Hepatic stellate cell (primary cell): Measurements from ENCODE around the gene NFKBIB.
"Not testable (repeated sequence)": the region's sequence is repeated elsewhere in the genome, so short reads cannot be mapped to it uniquely, and the experiment has no call there.

Source experiments
- DNase-seq: peaks from one replicate; pipeline ENCODE4 v3.0.0; 2011; ENCODE audit warnings: low spot score

The NFKBIB gene

GRCh38 chr19:38875656-38876395, 23.9 kb upstream of the NFKBIB start:
- no peak for DNase-seq

DNA sequence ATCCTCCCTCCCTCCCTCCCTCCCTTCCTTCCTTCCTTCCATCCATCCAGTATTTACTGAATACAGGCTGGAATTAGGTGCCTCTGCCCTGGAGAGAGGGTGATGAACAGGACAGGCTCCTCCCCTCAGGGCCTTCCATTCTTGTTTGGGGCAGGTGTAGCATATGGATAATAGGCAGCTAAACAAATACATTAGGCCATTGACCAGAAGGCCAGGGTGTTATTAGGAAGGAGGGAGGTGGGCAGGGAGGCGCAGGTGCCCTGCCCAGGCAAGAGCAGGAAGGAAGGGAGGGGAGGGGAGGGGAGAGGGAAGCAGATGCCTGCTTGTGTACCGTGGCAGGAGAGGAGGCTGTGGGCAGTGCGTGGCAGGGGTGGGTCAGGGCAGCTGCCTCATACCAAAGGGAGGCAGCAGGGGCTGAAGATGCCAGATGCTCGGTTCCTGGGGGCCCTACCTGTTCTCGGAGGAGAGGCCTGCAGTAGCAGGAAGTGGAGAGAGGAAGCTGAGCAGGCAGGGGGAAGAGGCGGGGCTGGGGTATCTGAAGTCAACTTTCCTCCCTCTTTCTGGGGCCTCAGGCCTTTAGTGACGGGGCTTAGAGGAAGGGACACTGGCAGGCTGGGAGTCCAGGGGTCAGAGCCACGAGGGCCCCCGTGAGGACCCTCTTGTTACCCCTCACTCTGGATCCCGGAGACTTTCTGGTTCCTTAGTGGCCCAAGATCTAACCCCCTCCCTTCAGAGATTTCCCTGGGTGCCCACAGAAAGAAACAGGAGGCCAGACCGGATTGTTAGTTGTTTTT, 21.8 kb upstream of the NFKBIB start, which contains the start of gene RINL:
Gene RINL (minus strand): TSS at position 495 of the 794 bp plus-strand sequence. CDS start 1,533 bp downstream, outside the sequence.
- no peak for DNase-seq

DNA sequence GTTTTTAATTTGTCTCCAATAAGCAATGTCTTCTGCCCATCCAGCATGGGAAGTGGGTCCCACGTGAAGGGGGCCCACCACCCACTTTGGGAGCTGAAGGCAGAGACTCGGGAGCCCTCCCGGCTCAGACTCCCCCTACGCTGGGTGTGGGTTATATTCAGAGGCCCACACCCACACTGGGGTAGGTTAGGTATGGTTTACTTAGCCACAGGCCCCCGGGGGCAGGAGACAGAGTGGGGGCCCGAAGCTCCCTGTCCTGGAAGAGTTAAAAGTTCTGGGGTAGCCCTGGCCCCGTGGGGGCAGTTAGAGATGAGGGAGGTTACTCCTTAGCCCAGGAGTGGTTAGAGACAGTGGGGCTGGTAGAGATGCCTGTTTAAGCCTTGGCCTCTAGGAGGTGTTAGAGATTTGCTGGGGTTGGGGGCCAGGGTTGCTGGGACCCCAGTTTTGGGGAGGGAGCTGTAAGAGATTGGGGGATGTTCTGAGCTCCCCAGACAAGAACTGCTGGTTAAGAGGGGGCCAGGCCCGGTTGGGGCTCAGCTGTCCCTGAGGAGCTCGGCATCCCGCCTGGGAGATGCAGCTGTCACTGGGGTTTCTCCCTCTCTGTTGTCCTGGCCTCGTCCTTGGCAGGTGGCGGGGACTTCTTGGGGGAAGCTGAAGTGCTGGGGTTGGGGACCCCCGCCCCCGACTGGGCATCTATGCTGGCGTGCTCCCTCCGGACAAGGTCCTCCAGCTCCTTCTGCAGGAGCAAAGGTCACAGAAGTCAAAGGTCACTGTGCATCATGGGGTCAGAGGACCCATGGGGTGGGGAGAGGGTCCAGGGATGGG, 21.0 kb upstream of the NFKBIB start:
- DNase-seq = no peak

GRCh38 chr19:38879400-38879751, 20.4 kb upstream of the NFKBIB start:
- DNase-seq = no peak

DNA sequence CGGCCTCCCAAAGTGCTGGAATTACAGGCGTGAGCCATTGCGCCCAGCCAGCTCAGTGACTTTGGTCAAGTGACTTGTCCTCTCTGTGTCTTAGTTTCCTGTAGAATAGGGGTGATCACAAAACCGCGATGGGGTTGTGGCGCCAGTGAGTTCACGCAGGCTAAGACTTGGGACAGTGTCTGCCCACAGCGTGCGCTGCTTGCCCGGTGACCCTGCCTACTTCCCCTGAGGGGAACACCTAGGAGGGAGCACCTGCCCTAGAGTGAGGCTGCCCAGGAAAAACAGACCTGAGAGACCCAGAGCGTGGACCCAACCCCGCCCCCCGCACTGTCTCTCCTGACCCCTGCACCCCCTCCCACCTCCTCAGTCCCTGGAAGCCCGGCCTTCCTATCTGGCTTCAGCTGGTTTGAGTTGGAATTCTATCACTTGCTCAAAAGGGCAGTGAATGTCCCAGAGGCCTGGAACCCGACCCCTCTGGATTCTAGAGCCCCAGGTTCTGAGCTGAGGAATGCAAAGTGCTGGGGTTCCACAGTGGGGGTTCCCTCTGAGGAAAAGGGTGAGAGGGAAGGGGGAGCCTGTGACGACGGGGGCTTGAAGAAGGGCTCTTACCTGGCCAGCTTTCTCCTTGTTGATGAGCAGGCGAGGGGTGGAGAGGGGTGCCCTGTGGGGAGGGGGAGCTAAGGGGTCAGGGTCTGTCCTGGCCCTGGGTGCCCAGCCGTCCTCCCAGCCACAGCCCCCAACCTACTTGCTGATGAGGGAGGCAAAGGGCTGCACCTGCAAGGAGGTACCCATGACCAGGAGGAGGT, 19.5 kb upstream of the NFKBIB start:
- no peak for DNase-seq

DNA sequence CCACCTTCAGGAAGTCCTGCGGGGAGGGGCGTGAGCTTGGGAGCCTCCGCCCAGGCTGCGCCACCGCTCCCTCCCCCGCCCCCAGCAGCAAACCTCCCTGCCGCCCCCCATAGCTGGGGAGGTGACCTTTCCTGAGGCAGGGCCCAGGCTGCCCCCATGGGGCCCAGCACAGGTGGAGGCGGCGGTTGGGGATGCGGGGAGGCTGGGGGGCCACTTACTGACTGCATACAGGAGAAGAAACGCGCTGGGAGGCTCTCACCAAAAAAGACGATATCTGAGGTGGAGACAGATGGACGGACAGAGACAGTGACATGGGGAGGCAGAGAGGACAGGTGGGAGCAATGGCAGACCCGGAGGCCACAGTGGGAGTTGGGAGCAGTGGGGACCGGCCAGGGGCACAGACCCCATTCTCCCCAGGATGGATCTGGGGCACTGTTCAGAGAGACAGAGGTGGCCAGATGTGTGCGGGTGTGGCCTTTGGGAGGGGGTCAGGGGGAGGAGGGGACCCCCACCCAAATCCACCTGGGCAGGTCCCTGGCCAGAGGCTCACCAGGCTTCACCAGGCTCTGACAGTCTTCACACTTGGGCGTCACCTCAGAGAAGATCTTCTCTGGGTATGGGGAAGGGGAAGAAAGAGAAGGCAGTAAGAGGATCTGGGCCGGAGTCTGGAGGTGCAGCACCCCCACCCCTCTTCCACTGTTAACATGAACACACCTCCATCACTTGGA, 18.7 kb upstream of the NFKBIB start:
- peak; percentile 2 for DNase-seq

- no peak for DNase-seq
Measured at GRCh38 chr19:38883286-38883685, 16.5 kb upstream of the NFKBIB start.

- not testable (repeated sequence) for DNase-seq
Measured at GRCh38 chr19:38884691-38885090, 15.1 kb upstream of the NFKBIB start.

GRCh38 chr19:38888876-38889275, 10.9 kb upstream of the NFKBIB start:
- DNase-seq = no peak

DNA sequence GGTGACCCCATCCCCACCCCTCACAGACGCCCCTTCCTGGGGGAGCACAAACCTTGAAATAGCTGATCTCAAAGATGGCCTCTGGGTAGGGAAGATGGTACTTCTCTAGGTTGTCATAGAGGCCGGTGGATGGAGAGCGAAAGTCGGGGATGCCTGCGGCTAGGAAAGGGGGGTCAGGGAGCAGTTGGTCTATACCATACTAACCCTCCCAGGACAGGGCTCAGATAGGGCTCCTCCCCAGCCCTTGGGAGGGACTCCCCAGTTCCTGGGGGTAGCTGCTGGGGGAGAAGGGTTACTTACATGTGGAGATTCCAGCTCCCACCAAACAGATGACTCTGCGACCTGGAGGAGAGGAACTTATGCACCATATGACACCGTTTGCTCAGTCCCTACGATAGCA, 10.0 kb upstream of the NFKBIB start:
- no peak for DNase-seq

- no peak for DNase-seq
Measured at GRCh38 chr19:38890686-38891085, 9.1 kb upstream of the NFKBIB start.

GRCh38 chr19:38891771-38892170, 8.0 kb upstream of the NFKBIB start:
- no peak for DNase-seq

DNA sequence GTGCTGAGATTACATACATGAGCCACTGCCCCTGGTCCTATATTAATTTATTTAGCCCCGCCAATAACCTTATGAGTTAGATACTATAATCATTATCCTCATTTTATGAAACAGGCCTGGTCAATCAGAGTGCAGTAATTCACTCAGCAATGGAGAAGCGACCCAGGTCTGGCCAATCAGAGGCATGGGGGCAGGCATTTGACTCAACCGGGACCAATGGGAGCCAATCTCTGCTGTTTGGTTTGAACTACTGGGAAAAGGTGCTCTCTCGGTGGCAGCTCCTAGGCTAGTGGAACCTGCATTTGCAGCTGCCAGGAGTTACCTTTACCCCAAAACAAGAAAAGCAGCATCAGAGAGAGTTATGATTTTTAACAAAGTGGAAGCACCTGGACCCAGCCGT, 6.9 kb upstream of the NFKBIB start:
- no peak for DNase-seq

DNA sequence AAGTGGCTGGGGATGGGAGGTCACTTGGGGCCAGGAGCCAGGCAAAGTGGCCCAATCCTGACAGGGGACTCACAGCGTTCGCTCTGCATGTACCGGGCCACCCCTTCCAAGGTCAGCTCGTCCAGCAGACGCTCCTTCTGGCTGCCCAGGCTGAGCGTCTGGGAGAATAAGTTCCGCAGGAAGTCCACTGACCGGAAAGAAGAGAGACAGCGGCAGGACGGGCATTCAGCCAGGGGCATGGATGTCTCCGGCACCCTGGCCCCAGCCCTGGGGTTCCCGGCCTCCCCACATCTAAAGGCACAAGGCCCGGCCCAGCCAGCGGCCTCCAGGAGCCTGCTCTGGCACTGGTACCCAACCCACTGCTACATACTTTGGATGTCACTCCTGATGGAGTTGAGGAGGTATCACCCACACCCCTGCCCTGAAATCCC, 6.4 kb upstream of the NFKBIB start:
- DNase-seq = no peak

DNA sequence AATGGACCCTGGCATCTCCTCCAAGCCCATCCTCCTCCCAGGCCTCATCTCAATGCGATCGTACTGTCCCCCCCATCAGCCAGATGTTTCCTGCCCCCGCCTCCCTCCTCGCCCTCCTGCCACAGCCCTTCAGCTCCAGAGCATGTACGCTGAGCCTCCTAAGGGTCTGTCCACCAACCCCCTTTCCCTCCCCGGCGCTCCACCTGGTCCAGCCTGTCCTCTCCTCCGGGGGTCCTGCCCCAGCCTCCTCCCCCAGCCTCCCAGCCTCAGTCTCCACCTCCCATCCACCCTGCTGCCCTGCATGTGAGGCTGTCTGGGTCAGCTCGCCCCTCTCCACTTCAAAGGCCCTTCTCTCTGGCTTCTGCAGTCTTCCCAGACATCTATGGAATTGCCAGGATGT, 4.8 kb upstream of the NFKBIB start:
- no peak for DNase-seq

GRCh38 chr19:38898788-38899446, 852 bp upstream of the NFKBIB start:
- peak; percentile 39 for DNase-seq

DNA sequence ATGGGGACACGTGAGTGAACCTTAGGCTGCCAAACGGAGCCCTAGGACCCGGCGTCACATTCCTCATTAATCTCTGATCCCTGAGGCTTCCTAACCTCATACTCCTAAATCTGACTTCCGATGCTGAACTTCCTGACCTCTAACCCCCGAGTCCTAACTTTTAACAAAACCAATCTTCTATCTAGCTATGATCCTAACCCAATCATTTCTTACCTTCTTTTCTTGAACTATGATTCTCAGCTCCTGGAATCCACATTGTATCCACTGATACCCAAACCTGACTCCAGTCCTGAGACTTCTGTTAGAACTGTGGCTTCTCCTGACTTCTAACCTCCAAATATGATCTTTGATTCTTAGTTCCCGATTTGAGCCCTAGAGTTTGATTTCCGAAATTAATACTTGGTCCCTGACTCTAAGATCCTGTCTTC, 447 bp downstream of the NFKBIB start:
- DNase-seq = no peak

DNA sequence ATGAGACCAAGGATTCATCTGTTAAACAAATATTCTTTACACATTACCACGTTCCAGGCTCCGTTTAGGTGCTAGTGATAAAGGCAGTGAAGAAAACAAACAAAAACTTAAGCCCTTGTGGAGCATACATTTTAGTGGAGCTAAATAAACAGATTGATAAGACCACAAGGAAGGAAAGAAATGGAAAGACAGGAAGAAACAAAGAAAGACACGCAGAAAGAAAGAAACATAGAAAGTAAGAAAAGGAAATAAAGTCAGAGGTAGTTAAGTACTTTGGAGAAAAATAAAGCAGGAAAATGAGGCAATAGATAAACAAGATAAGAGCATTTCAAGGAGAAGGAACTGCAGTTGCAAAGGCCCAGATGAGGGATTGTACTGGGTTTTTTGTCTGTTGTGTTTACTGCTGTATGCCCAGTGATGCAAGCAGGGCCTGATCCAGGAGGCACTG, 998 bp downstream of the NFKBIB start:
- DNase-seq = no peak

DNA sequence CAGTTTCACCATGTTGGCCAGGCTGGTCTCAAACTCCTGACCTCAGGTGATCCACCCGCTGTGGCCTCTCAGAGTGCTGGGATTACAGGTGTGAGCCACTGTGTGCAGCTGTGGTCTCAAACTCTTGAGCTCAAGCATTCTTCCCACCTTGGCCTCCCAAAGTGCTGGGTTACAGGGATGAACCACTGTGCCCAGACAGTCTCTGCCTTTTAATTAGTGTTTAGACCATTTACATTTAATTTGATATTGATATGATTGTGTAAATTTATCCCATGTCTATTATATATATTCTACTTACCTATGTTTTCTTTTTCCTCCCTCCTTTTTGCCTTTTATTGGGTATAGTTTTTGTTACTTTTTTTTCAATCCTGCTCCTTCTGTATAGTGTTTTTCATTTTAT, 1.9 kb downstream of the NFKBIB start:
- DNase-seq = no peak
